AG09309 (cell line): ENCODE measurements around the gene TBC1D19.
"Not testable (repeated sequence)": the region's sequence is repeated elsewhere in the genome, so short reads cannot be mapped to it uniquely, and the experiment has no call there.

ENCODE experiments used
- DNase-seq: peaks from one replicate; pipeline ENCODE4 v3.0.0-alpha.2; 2010; ENCODE audit warnings: low read depth
- H3K4me3 ChIP-seq: 2 replicates; pipeline ENCODE4 v1.5.1; 2011; ENCODE audit warnings: mild to moderate bottlenecking, low read depth, low read length, moderate library complexity; ENCODE audit not compliant: control insufficient read depth
- TF ChIP-seq, protein P1 (sequence below): IDR thresholded peaks from 2 replicates; pipeline ENCODE4 v1.5.1; 2011; ENCODE audit warnings: mild to moderate bottlenecking, low read depth, low read length, inconsistent platforms; ENCODE audit not compliant: insufficient read depth, control insufficient read depth; ENCODE audit errors: missing control alignments

The TBC1D19 gene

DNA sequence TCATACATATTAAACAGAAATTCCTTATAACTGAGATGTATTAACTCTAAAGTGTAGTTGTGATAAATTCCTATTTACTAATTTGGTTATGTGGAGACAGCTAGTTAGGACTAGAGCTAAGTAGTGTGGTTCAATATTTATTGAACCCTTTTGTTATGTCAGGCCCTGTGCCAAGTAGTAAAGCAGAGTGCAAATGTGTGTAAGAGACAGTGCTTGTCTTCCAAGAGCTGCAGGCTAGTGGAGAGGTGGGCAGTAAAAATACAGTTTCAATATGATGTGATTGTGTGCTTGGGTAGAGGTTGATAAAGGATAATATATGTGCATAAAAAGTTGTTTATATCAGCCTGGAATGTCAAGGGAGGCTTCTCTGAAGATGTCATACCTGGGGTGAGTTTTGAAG is 80.0 kb downstream of the TBC1D19 start:
- no peak overlapping the region for H3K4me3 ChIP-seq
- TF ChIP-seq, protein P1, sequence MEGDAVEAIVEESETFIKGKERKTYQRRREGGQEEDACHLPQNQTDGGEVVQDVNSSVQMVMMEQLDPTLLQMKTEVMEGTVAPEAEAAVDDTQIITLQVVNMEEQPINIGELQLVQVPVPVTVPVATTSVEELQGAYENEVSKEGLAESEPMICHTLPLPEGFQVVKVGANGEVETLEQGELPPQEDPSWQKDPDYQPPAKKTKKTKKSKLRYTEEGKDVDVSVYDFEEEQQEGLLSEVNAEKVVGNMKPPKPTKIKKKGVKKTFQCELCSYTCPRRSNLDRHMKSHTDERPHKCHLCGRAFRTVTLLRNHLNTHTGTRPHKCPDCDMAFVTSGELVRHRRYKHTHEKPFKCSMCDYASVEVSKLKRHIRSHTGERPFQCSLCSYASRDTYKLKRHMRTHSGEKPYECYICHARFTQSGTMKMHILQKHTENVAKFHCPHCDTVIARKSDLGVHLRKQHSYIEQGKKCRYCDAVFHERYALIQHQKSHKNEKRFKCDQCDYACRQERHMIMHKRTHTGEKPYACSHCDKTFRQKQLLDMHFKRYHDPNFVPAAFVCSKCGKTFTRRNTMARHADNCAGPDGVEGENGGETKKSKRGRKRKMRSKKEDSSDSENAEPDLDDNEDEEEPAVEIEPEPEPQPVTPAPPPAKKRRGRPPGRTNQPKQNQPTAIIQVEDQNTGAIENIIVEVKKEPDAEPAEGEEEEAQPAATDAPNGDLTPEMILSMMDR = no peak
- no peak for DNase-seq

DNA sequence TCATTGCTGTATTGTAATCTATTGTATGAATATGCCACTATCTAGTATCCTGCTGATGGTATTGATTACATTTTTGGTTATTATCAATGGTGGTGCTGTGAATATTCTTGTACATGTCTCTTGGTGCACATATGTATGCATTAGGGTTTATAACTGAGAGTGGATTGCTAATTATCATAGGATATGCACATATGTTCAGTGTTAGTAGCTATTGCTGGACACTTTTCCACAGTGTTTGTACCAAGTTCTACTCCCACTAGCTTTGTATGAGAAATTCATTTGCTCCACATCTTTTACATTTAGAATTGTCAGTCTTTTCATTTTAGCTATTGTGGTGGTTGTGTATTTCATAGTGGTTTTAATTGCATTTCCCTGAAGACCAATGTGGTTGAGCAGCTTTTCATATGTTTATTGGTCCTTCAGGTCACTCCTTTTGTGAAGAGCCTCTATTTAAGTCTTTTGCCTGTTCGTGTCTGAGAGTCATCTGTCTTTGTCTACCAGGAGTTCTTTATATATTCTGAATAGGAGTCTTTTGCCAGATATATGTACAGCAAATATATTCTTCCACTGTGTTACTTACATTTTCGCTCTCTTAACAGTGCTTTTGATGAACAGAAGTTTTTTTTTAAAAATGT is 87.1 kb downstream of the TBC1D19 start:
- no peak overlapping the region for H3K4me3 ChIP-seq
- TF ChIP-seq, protein P1 = no peak
- DNase-seq = no peak

DNA sequence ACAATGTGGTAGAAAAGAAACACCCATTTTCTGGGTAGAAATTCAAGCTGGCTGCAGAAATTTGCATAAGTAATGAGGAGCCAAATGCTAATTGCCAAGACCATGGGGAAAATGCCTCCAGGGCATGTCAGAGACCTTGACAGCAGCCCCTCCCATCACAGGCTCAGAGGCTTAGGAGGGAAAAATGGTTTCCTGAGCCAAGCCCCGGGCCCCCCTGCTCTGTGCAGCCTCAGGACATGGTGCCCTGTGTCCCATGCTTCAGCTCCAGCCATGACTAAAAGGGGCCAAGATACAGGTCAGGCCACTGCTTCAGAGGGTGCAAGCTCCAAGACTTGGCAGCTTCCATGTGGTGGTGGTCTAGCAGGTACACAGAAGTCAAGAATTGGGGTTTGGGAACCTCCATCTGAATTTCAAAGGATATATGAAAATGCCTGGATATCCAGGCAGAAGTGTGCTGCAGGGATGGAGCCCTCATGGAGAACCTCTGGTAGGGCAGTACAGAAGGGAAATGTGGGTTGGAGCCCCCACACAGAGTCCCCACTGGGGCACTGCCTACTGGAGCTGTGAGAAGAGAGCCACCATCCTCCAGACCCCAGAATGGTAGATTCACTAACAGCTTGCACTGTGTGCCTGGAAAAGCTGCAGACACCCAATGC is 95.3 kb downstream of the TBC1D19 start:
- not testable (repeated sequence) for DNase-seq, H3K4me3 ChIP-seq

DNA sequence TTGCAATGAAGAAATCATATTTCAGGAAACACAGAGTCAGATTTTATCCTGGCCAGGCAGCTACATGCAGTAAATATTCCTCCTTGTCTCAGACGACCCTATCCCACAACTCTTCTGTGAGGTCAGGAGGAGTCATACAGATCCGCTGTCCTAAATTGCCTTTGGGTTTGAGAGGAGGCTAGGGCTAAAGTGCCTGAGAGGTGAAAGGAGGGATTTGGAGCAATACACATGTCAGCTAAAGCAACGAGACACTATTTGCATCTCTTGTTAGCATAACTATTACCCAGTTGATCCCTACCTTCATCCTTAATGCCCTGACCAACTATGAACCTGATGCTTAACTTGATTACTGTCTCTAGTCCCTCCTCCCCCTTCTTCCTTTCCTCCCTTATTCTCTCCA is 98.6 kb downstream of the TBC1D19 start:
- TF ChIP-seq, protein P1 = no peak
- no peak for DNase-seq
- no peak overlapping the region for H3K4me3 ChIP-seq

DNA sequence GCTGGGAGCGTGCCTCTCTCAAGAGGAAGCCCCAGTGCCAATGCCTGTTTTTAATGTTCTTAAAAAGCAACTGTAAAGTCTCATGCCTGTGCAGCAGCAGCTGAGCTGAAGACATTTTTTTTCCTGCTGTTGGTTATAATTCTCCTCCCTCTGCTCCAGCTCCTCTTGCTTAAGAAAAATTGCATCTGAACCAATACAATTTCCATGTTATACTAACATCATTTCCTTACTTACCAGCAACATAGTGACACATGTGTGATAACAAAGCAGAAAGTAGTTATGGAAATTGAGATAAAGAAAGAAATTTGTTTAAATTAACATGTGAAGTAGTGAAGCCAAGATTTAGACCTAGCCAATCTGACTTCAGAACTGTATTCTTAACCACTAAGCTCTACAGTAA is 101.4 kb downstream of the TBC1D19 start:
- H3K4me3 ChIP-seq = no peak overlapping the region
- TF ChIP-seq, protein P1 = no peak

DNA sequence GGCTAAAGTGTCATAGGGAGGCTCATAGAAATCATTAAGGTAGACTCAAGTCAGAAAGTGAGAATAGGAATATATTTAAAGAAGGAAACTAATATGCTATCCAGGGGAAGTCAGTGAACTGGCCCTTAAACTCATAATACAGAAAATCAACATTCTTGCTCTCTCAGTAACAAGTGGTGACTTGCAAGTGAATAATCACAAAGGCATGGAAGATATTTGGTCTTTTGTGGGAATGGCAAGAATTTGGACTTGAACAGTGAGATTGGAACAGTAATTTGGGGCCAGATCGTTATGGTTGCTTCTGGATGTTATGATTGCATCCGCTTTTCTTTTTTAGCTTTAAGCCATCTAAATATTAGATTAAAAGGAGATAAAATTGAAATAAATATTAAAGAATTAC is 103.8 kb downstream of the TBC1D19 start:
- DNase-seq = peak; percentile 78
- TF ChIP-seq, protein P1 = no peak
- no peak overlapping the region for H3K4me3 ChIP-seq

More for the DNA sequence above, 101.4 kb downstream of the TBC1D19 start:
- DNase-seq = no peak

DNA sequence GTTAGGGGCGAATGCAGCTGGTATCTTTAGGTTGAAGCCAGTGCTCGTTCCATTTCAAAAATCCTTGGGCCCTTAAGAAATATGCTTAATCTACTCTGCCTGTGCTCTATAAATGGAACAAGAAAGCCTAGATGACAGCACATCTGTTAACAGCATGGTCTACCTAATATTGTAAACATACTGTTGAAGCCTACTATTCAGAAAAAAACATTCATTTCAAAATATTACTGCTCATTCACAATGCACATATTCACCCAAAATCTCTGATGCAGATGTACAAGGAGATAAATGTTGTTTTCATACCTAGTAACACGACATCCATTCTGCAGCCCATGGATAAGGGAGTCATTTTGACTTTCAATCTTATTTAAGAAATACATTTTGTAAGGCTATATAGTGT is 106.6 kb downstream of the TBC1D19 start:
- no peak for DNase-seq
- TF ChIP-seq, protein P1 = no peak
- no peak overlapping the region for H3K4me3 ChIP-seq
